ENCODE measurements around the gene PYROXD2.

GRCh38 chr10:98422182-98422581, 7.2 kb upstream of the PYROXD2 start:
- TF ChIP-seq, protein P1, sequence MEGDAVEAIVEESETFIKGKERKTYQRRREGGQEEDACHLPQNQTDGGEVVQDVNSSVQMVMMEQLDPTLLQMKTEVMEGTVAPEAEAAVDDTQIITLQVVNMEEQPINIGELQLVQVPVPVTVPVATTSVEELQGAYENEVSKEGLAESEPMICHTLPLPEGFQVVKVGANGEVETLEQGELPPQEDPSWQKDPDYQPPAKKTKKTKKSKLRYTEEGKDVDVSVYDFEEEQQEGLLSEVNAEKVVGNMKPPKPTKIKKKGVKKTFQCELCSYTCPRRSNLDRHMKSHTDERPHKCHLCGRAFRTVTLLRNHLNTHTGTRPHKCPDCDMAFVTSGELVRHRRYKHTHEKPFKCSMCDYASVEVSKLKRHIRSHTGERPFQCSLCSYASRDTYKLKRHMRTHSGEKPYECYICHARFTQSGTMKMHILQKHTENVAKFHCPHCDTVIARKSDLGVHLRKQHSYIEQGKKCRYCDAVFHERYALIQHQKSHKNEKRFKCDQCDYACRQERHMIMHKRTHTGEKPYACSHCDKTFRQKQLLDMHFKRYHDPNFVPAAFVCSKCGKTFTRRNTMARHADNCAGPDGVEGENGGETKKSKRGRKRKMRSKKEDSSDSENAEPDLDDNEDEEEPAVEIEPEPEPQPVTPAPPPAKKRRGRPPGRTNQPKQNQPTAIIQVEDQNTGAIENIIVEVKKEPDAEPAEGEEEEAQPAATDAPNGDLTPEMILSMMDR (IDR thresholded peaks at IDR 0.05) = no peak
- TF ChIP-seq POLR2A (IDR thresholded peaks at IDR 0.05) = no peak
